Fibroblast of the aortic adventitia (primary cell): Measurements from ENCODE around the gene IGF2R. TPM values are rescaled to one million over a fixed set of nuclear protein-coding genes. Genes with fewer than 3 reads are reported as not detected.

Source experiments
- DNase-seq: peaks from one replicate; pipeline ENCODE4 v3.0.0-alpha.2; 2010; ENCODE audit warnings: low read depth
- H3K4me3 ChIP-seq: 2 replicates; pipeline ENCODE4 v1.5.1; 2011; ENCODE audit warnings: low read depth, mild to moderate bottlenecking, control low read depth, low read length, moderate library complexity
- CTCF ChIP-seq: IDR thresholded peaks from 2 replicates; pipeline ENCODE4 v1.5.1; 2011; ENCODE audit warnings: mild to moderate bottlenecking, low read length, control low read depth, inconsistent platforms; ENCODE audit not compliant: insufficient read depth
- total RNA-seq: library from RNA; depleted of rRNA; stranded (reverse); fragments of >200 nt; gene quantifications from 2 replicates; pipeline ENCODE4 v1.2.3, GENCODE V29; 2012; ENCODE audit warnings: low replicate concordance

Gene IGF2R
- total RNA-seq, 1 donor: 112 TPM

- peak; percentile 77 for DNase-seq
- no peak for TF ChIP-seq CTCF
- peak overlapping the region; percentile 29 for H3K4me3 ChIP-seq
Observed at GRCh38 chr6:160042788-160043301, 74.0 kb downstream of the IGF2R start.

- no peak for DNase-seq
- no peak for TF ChIP-seq CTCF
- H3K4me3 ChIP-seq: no peak overlapping the region
Observed at GRCh38 chr6:160043784-160044183, 74.9 kb downstream of the IGF2R start.

- no peak overlapping the region for H3K4me3 ChIP-seq
- no peak for DNase-seq
- TF ChIP-seq CTCF: no peak
Observed at GRCh38 chr6:160044687-160045086, 75.8 kb downstream of the IGF2R start.

GRCh38 chr6:160048471-160048870 is 79.6 kb downstream of the IGF2R start:
- no peak overlapping the region for H3K4me3 ChIP-seq
- no peak for DNase-seq
- no peak for TF ChIP-seq CTCF

- DNase-seq: no peak
- H3K4me3 ChIP-seq: no peak overlapping the region
- no peak for TF ChIP-seq CTCF
Observed at GRCh38 chr6:160049346-160049745, 80.5 kb downstream of the IGF2R start.

GRCh38 chr6:160050022-160050421 is 81.1 kb downstream of the IGF2R start:
- no peak for DNase-seq
- no peak for TF ChIP-seq CTCF
- no peak overlapping the region for H3K4me3 ChIP-seq

GRCh38 chr6:160051390-160051789 is 82.5 kb downstream of the IGF2R start:
- H3K4me3 ChIP-seq: no peak overlapping the region
- TF ChIP-seq CTCF: no peak
- DNase-seq: no peak
